NCI-H1694 treated with DMSO at 0.1 percent for 48 hours (cell line): ENCODE results near the gene PGM5.

Experiments
- DNase-seq: peaks from one replicate; lab custom pipeline; 2025; lab: John Stamatoyannopoulos, UW

PGM5 gene

DNA sequence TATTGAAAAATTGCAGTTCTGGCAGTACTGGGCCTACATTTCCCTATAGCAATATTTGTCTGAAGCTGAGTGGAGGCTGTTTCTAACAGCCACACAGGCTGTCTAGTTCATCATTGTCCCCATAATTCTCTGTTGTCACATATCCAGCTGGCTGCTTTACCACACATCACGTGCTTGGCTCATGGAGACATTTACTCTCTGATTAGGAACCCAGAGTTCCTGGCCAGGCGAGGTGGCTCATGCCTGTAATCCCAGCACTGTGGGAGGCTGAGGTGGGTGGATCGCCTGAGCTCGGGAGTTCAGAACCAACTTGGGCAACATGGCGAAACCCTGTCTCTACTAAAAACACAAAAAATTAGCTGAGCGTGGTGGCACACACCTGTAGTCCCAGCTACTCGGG lies 81.4 kb downstream of the PGM5 start:
- peak; percentile 8 for DNase-seq

GRCh38 chr9:68443624-68444023 lies 87.2 kb downstream of the PGM5 start:
- no peak for DNase-seq

DNA sequence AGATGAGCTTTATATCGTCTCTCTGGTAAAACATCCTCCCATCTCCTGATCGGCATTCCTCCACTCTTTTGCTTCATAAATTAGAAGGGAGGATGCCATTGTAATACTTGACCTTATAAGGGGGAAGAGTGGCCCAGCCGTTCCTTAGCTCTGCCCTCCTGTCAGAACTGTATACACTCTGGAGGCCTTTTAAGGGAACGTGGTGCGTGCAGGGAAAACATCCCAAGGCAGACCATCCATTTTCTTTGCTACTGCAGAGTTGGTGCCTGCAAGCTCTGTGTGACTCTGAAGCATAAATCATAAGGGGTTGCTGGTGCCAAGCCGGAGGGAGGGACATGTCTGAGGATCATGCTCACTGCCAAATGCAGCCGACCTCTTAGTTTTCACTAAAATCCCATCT lies 90.4 kb downstream of the PGM5 start:
- no peak for DNase-seq

GRCh38 chr9:68447611-68448010 lies 91.2 kb downstream of the PGM5 start:
- no peak for DNase-seq

DNA sequence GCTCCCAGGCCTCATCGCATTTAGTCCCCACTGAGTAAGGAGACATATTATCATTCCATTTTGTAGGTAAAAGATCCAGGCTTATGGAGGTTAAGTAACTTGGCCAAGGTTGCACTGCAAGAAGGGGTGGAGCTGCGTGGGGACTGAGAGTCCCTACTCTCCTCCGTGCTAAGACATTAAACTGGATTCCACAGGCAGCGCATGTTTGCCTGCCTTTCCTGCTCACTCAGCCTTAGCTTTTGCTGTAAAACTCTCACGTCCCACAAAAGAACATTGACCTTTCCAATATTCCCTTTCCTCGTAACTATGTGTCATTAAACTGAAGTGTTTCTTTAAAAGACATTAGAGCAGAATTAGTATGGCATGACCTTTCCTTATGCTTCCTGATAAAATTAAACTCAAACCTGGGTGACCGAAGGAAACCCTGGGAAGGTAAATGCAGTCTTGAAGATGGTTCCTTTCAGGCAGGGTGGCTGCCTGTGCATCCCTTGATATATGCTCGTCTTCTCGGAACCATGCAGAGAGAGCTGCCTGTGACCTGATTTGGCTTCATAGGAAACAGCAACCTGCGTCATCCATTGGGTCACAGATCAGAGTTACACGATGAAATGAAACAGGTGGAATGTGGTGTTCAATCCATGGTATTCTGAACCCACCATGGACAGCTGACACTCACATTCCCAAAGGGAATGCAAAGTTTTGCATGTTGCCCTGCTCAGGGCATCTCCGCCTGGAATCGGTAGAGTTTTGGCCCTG lies 98.3 kb downstream of the PGM5 start:
- DNase-seq, result no peak

GRCh38 chr9:68455451-68455850 lies 99.0 kb downstream of the PGM5 start:
- peak; percentile 61 for DNase-seq

- DNase-seq, result no peak
Observed at GRCh38 chr9:68457803-68458202, 101.4 kb downstream of the PGM5 start.

DNA sequence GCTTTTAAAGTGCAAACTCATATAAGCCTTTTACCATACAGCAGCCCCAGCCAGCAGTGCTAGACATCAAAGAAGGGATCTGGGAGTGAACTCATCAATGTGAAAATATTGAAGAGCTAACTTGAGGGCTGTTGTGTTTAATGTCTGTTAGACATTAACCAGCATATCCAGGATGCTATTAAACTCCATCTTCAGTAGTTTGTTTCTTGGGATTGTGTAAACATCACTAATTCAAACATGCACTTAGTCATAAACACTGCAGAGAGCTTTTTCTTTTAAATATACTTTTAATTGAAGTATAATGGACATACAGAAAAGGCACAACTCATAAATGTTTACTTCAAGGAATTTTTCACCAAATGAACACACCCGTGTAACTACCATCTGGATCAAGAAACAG lies 102.5 kb downstream of the PGM5 start:
- DNase-seq, result no peak

- DNase-seq, result no peak
Observed at GRCh38 chr9:68462105-68462775, 105.8 kb downstream of the PGM5 start.

GRCh38 chr9:68470067-68470466 lies 113.7 kb downstream of the PGM5 start:
- no peak for DNase-seq

GRCh38 chr9:68470634-68471033 lies 114.2 kb downstream of the PGM5 start:
- no peak for DNase-seq

DNA sequence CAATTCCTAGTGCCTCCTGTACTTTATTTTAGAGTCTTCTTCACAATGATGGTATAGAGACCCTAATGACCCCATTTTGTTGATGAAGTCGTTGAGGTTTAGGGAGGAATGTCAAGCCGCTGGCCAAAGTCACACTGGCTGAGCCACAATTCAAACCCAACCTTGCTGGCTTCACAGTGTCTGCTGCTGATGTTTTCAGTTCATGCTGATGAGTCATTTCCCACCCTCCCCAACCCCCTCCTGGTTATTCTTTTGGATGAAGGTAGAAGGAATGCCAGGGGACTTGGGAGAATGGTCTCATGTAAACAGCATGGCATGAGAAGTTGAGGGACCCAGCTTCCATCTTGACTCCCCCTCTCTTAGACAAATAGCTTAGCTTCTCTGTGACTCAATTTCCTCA lies 115.7 kb downstream of the PGM5 start:
- no peak for DNase-seq

- DNase-seq, result no peak
Observed at GRCh38 chr9:68473790-68474189, 117.4 kb downstream of the PGM5 start.

DNA sequence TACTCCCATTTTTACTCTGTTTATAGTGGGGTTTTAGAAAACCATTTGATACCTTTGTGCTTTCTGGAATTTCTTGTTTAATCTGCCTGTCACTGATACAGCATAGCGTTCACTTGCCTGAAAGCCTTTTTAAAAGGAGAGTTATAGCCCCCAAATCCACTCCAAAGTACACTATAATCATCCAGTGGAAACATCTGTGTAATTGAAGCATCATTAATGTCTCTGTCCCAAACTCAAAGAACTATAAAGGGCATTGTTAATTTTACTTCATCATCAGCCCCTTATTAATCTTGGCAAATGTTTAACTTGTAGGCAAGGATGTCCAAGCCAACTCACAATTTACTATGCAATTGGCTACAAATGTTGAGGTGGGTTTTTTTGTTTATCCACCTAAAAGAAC lies 120.0 kb downstream of the PGM5 start:
- DNase-seq, result no peak

DNA sequence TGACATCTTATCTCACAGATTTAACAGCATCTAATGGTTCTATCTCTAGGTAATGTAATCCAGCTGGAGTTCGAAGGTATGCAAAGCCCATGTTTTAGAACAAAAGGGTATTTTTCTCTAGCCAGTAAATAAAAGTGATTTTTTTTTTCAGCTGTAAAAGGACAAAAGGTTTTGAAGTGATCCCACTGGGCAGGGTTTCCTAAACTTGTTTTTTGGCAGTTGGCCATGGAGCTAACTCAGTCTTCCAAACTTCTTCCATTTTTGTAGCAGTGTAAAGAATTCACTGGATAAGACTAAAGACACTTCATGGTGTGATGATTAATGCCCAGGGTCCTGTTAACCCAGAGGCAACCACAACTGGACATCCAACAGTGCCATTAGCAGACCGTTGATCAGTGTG lies 120.4 kb downstream of the PGM5 start:
- no peak for DNase-seq

DNA sequence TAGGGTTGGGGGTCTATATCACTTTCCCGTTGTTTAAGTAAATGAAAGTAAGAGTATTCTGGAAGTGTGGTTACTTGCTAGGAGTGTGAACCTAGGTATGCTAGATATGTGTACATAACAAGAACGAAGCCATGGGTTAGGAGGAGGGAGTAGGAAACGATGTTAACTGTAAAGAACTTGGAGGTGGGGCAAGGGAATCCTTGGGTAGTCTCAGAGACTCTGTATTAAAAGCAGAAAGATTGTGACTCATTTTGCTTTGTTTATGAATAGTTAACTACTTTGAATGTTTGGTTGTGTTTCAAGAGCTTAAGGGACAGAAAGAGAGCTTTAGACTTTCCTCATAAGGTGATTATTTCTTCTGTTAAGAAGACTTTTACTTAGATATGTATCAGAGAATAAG lies 124.4 kb downstream of the PGM5 start:
- no peak for DNase-seq

DNA sequence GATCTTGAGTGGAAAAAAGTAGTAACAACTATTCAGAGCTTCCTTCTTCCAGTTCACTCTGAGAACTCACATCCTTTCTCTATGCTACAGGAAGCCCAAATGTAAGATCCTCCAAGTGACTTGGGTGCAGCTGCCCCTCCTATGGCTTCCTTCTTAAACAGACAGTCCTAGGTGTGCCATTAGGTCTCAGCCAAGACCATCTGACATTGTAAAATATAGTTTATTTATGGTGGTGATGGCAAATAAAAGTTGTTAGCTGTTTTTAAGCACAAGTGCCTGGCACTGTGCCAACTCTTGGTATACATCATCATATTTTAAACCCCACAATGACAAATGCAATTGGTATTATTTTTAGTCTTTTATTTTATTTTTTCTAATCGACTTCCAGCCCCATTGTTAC lies 126.1 kb downstream of the PGM5 start:
- DNase-seq, result no peak

DNA sequence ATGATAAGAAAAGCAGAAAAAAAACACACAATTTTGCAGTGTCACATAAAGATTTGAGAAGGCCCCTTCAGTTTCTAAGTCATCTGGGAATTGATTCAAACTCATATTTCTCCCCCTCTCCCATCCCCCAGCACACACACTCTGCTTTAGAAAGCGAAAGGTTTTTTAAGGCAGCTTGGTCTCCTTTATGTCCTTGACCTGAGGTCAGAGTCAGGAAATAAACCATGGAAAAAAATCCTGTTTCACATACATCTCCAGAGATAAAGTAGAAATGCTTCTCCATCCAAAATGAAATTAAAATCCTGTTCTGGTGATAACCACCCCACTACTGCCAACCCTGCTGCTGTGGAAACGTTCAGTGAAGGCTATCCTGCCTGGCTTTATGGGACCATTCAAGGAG lies 131.7 kb downstream of the PGM5 start:
- no peak for DNase-seq

GRCh38 chr9:68489646-68490045 lies 133.2 kb downstream of the PGM5 start:
- DNase-seq, result no peak

GRCh38 chr9:68492806-68493205 lies 136.4 kb downstream of the PGM5 start:
- DNase-seq, result peak; percentile 97

DNA sequence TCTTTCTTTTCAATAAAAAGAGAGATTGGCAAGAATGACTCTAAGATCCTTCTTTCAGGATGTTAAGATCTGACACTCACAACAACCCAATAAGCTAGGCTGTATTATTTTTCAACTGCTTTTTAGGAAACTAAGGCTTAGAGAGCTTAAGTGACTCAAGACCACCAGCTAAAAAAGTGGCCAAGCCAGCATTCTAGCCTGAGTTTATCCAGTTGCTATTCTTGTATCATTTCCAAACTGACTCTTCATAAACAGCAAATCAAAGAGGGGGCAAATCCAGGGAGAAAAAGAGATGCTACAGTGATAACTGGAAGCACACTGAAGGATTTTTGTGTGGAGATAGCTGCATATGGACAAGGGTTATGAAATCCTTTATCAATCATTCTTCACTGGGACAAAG lies 137.1 kb downstream of the PGM5 start:
- no peak for DNase-seq

DNA sequence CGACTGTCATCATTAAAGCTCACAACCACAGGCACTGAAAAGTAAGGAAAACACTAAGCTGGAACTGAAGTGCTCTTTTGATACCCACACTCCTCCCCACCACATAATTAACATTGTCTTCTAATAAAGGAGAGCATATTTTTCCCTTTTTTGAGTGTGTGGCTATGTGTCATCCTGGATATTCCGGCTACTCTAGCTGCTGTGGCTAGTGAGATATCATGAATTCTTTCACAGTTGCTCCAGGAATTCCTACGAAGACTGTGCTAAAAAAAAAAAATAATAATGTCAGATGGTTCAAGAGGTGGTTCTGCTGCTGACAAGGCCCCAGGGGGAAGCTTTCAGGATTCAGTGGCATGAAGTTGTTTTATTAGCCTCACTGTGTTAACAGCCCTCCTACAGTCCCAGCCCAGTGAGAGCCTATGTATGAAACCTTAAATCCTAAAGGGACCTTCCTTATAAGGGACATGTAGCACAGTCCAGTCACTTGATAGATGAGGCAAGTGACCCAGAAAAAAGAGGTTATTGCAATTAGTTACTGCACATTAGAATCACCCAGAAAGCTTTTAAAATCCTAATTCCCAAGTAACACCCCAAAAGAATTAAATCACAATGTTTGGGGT lies 137.7 kb downstream of the PGM5 start:
- DNase-seq, result no peak

GRCh38 chr9:68495247-68495646 lies 138.8 kb downstream of the PGM5 start:
- no peak for DNase-seq
